ENCODE data around the gene CTXN1.

DNA sequence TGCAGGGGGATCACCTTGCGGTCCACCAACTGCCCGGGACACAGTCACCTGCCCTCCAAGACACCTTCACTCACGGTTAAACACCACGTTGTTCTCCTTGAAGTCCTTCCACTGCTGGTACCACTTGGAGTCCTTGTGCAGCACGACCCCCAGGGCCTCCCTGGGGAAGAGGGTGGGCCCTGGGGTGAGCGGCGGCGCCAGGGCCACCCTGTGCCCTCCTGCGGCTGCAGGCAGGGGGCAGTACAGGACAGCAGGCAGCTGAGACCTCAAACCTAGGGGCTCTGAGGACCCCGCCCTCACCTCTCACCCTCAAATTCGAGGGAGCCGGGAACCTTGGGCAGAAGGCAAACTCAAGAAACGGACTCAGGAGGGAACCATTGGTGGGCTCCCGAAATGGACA is 7.5 kb upstream of the CTXN1 start:
- TF ChIP-seq GATA3 (IDR thresholded peaks at IDR 0.05; ENCODE audit: low read depth, low read length) (no peak), GATA2 (IDR thresholded peaks at IDR 0.05; ENCODE audit: low read depth, low read length) (no peak)
